Measurements from ENCODE around the gene MRPL43. TPM values are rescaled to one million over a fixed set of nuclear protein-coding genes. Genes with fewer than 3 reads are reported as not detected.

MRPL43 gene
- total RNA-seq, 1 experiment from 2014 or later, result 91.3 TPM

DNA sequence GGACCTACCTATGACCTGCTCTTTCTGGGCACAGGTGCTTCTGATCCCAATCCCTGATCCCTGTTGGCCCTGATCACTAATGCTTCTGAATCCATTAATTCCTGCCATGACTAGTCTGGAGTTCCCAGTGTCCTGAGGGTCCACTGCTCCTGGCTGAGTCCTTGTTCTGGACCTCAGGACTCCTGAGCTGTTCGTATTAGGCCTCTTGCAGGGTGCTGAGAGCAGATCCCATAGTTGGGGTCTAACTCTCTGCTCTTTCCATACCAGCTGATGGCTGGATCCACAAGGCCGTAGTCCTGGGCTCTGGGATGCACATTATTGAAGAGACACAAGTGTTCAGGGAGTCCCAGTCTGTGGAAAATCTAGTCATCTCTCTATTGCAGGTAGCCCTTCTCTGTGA is 7.0 kb downstream of the MRPL43 start (continued):
- no peak for TF ChIP-seq ZNF263 (CRISPR knock-in tag; IDR thresholded peaks at IDR 0.05; ENCODE audit: low read depth)
- TF ChIP-seq, protein P1, sequence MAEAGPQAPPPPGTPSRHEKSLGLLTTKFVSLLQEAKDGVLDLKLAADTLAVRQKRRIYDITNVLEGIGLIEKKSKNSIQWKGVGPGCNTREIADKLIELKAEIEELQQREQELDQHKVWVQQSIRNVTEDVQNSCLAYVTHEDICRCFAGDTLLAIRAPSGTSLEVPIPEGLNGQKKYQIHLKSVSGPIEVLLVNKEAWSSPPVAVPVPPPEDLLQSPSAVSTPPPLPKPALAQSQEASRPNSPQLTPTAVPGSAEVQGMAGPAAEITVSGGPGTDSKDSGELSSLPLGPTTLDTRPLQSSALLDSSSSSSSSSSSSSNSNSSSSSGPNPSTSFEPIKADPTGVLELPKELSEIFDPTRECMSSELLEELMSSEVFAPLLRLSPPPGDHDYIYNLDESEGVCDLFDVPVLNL (CRISPR knock-in tag; IDR thresholded peaks at IDR 0.05; ENCODE audit: borderline replicate concordance, low read depth), result no peak
- no peak for TF ChIP-seq USF1 (CRISPR knock-in tag; IDR thresholded peaks at IDR 0.05)
- TF ChIP-seq ZNF416 (CRISPR knock-in tag; IDR thresholded peaks at IDR 0.05), result no peak
- TF ChIP-seq ARID4B (CRISPR knock-in tag; IDR thresholded peaks at IDR 0.05; ENCODE audit: borderline replicate concordance), result no peak
- no peak for TF ChIP-seq FOXJ3 (CRISPR knock-in tag; IDR thresholded peaks at IDR 0.05; ENCODE audit: borderline replicate concordance)
- no peak for TF ChIP-seq ATF2 (CRISPR knock-in tag; IDR thresholded peaks at IDR 0.05; ENCODE audit: borderline replicate concordance, low read depth)

DNA sequence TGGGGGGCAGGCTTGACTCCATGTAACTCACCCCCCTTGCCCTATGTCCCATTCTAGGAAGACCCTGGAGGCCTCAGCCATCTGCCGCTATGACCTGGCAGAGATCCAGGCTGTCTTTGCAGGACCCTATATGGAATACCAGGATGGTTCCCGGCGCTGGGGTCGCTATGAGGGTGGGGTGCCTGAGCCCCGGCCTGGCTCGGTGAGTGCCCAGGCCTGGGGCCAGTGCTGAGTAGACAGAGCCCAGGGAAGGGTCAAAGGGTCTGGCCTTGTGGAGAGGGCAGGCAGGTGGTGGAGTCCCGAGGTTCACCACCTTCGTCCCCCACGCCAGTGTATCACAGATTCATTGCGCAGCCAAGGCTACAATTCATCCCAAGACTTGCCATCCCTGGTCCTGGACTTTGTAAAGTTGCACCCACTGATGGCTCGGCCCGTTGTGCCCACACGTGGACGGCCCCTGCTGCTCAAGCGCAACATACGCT is 7.5 kb downstream of the MRPL43 start:
- DNase-seq (ENCODE audit: low spot score) (no peak), ATAC-seq (no peak)
- CTCF ChIA-PET, result interaction anchor here (1.2 kb wide), 1 partner anchor 34 kb away, joined by 3 read pairs; no protein-coding TSS in a partner anchor
- no peak overlapping the region for H3K27ac Mint-ChIP-seq
- H3K4me1 Mint-ChIP-seq, result no peaks in the 10 kb centered on the region
- POLR2A ChIA-PET, result no interaction called here
- H3K9me3 Mint-ChIP-seq, result no peaks in the 10 kb centered on the region
- H3K4me3 Mint-ChIP-seq, result no peak overlapping the region
- no peaks in the 10 kb centered on the region; the same call in 1 of the 2 replicates for H3K27me3 Mint-ChIP-seq (ENCODE audit: low read depth)
- 0 out of 2 replicates have a peak, but pooled peaks cover 3% of the 10 kb centered on the region for H3K36me3 Mint-ChIP-seq
- TF ChIP-seq NFATC4 (CRISPR knock-in tag; IDR thresholded peaks at IDR 0.05) (no peak), ZNF263 (CRISPR knock-in tag; IDR thresholded peaks at IDR 0.05; ENCODE audit: low read depth) (no peak), JUN (CRISPR knock-in tag; IDR thresholded peaks at IDR 0.05) (no peak), SP1 (CRISPR knock-in tag; conservative IDR thresholded peaks at IDR 0.05) (no peak), CBFB (CRISPR knock-in tag; IDR thresholded peaks at IDR 0.05; ENCODE audit: low read depth) (no peak), TEAD1 (CRISPR knock-in tag; IDR thresholded peaks at IDR 0.05) (no peak), CREB1 (CRISPR knock-in tag; IDR thresholded peaks at IDR 0.05) (no peak)

GRCh38 chr10:100978901-100979195 is 8.4 kb downstream of the MRPL43 start:
- H3K4me3 Mint-ChIP-seq, result no peak overlapping the region
- CTCF ChIA-PET, result interaction anchor here (1.2 kb wide), 1 partner anchor 35 kb away, joined by 3 read pairs; no protein-coding TSS in a partner anchor
- H3K27ac Mint-ChIP-seq, result no peak overlapping the region
- POLR2A ChIA-PET, result no interaction called here
- H3K36me3 Mint-ChIP-seq, result 0 out of 2 replicates have a peak, but pooled peaks cover 3% of the 10 kb centered on the region
- no peaks in the 10 kb centered on the region for H3K4me1 Mint-ChIP-seq
- H3K27me3 Mint-ChIP-seq (ENCODE audit: low read depth), result no peaks in the 10 kb centered on the region; the same call in 1 of the 2 replicates
- no peak for DNase-seq (ENCODE audit: low spot score)
- H3K9me3 Mint-ChIP-seq, result no peaks in the 10 kb centered on the region
- ATAC-seq, result no peak
- TF ChIP-seq GABPB1 (CRISPR knock-in tag; IDR thresholded peaks at IDR 0.05) (no peak), ELF4 (CRISPR knock-in tag; IDR thresholded peaks at IDR 0.05; ENCODE audit: low read depth) (no peak), HMGA2 (CRISPR knock-in tag; IDR thresholded peaks at IDR 0.05) (no peak), ZNF396 (CRISPR knock-in tag; IDR thresholded peaks at IDR 0.05; ENCODE audit: borderline replicate concordance) (no peak), CBFB (CRISPR knock-in tag; IDR thresholded peaks at IDR 0.05; ENCODE audit: low read depth) (no peak), ZNF317 (CRISPR knock-in tag; IDR thresholded peaks at IDR 0.05; ENCODE audit: borderline replicate concordance, low read depth) (no peak), ZBTB21 (CRISPR knock-in tag; IDR thresholded peaks at IDR 0.05; ENCODE audit: borderline replicate concordance) (no peak), ZNF263 (CRISPR knock-in tag; IDR thresholded peaks at IDR 0.05; ENCODE audit: low read depth) (no peak), ZNF138 (CRISPR knock-in tag; conservative IDR thresholded peaks at IDR 0.05) (no peak), ZNF219 (CRISPR knock-in tag; IDR thresholded peaks at IDR 0.05; ENCODE audit: borderline replicate concordance) (no peak), E2F5 (CRISPR knock-in tag; IDR thresholded peaks at IDR 0.05) (no peak)
- TF ChIP-seq, protein P2, sequence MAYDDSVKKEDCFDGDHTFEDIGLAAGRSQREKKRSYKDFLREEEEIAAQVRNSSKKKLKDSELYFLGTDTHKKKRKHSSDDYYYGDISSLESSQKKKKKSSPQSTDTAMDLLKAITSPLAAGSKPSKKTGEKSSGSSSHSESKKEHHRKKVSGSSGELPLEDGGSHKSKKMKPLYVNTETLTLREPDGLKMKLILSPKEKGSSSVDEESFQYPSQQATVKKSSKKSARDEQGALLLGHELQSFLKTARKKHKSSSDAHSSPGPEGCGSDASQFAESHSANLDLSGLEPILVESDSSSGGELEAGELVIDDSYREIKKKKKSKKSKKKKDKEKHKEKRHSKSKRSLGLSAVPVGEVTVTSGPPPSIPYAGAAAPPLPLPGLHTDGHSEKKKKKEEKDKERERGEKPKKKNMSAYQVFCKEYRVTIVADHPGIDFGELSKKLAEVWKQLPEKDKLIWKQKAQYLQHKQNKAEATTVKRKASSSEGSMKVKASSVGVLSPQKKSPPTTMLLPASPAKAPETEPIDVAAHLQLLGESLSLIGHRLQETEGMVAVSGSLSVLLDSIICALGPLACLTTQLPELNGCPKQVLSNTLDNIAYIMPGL (CRISPR knock-in tag; IDR thresholded peaks at IDR 0.05), result no peak
